Measurements from ENCODE around the gene ANG. TPM values are rescaled to one million over a fixed set of nuclear protein-coding genes. Genes with fewer than 3 reads are reported as not detected.

ANG gene
- total and polyA plus RNA-seq, 9 of the 15 experiments (the other 6 are each of a cell fraction or from before 2014, with no cell fraction given): 0.21 to 0.73 (median 0.34) TPM; not detected in 4

- CTCF ChIA-PET (ENCODE audit: low intra/inter-chr PET ratio): no interaction called here
- no peak for TF ChIP-seq NELFE (IDR thresholded peaks at IDR 0.05; ENCODE audit: insufficient read depth, insufficient read length)
- TF ChIP-seq GTF2A2 (tag; IDR thresholded peaks at IDR 0.05): no peak
- TF ChIP-seq CEBPZ (IDR thresholded peaks at IDR 0.05; ENCODE audit: borderline replicate concordance, low read depth, low read length): no peak
- no peak for TF ChIP-seq ELF1 (tag; IDR thresholded peaks at IDR 0.05)
- no peak for TF ChIP-seq BCL6 (CRISPR knock-in tag; IDR thresholded peaks at IDR 0.05)
- no peak for TF ChIP-seq ARID3B (CRISPR knock-in tag; IDR thresholded peaks at IDR 0.05; ENCODE audit: borderline replicate concordance)
- no peak for TF ChIP-seq KLF1 (tag; IDR thresholded peaks at IDR 0.05)
- TF ChIP-seq CLOCK (CRISPR knock-in tag; IDR thresholded peaks at IDR 0.05; ENCODE audit: borderline replicate concordance): no peak
- TF ChIP-seq ELK3 (CRISPR knock-in tag; IDR thresholded peaks at IDR 0.05): no peak
- no peak for TF ChIP-seq NCOA1 (IDR thresholded peaks at IDR 0.05; ENCODE audit: low read depth)
- DNase-seq (ENCODE audit: extremely low read depth in 1 of 4, low spot score in 3 of 4) (no peak), ATAC-seq (no peak), FAIRE-seq (no peak)
- Histone ChIP-seq H3K4me2 (ENCODE audit: insufficient read depth, low read length) (no peak overlapping the region), H3K9ac (ENCODE audit: insufficient read depth in 1 of 2, low read depth in 2 of 2, low read length in 2 of 2) (no peak overlapping the region), H2AFZ (ENCODE audit: low read depth, low read length) (no peak overlapping the region), H3K9me1 (ENCODE audit: control insufficient read depth, insufficient read depth, low read length) (no peaks in the 10 kb centered on the region), H4K20me1 (replicated peaks; ENCODE audit: control insufficient read depth, insufficient read depth, low read length) (peaks cover 7% of the 10 kb centered on the region; the same call in 1 of the 2 replicates), H3K27me3 (ENCODE audit: control insufficient read depth in 2 of 2, insufficient read depth in 2 of 2, low read length in 2 of 2) (peaks cover 0 to 23% of the 10 kb centered on the region in 2 experiments; a peak in 2 of 5 replicates), H3K4me1 (replicated peaks in 1 of 2; ENCODE audit: control insufficient read depth in 2 of 2, insufficient read depth in 2 of 2, low read length in 2 of 2) (peaks cover 11 to 17% of the 10 kb centered on the region in 2 experiments; a peak in 3 of 5 replicates), H3K27ac (ENCODE audit: extremely low read depth, low read depth, low read length) (no peak overlapping the region), H3K4me3 (no peak overlapping the region), H3K9me3 (replicated peaks; ENCODE audit: control insufficient read depth, insufficient read depth, low read depth, low read length) (no peaks in the 10 kb centered on the region), H3K79me2 (ENCODE audit: control insufficient read depth, insufficient read depth, low read length) (no peaks in the 10 kb centered on the region), H3K36me3 (ENCODE audit: control insufficient read depth, insufficient read depth, low read length) (no peaks in the 10 kb centered on the region)
- WGBS (ENCODE audit: insufficient coverage, low coverage, missing lambda C conversion rate): 48% methylated on average over 2 of the region's 2 CpGs
- no TSS peak for BruUV-seq (replicated peaks)
- intact Hi-C loops (cut with micrococcal nuclease) (no loop called here), in situ Hi-C loops (cut with MboI) (no loop called here)
- POLR2A ChIA-PET: no interaction called here
Measured at GRCh38 chr14:20661197-20661596, 27.4 kb upstream of the ANG start.
